ENCODE measurements around the gene HMCN1.

DNA sequence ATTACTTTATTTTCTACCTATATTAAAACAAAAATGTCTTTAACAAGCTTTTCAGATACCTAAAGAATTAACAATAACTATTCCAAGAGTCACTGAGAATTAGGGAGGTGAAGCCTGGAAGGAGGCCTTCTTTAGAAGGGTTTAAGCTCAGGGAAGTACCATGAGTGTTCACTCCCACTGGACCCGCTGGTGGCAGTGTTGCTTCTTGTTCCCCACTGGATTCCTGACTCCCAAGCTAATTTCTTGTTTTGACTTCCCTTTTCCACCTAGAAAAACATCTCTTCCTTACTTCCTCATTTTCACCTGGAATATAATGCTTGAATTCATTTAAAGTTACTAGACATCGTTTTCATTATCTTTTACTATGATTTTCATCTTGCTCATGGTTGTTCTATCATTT is 264.2 kb downstream of the HMCN1 start:
- TF ChIP-seq, protein P1, sequence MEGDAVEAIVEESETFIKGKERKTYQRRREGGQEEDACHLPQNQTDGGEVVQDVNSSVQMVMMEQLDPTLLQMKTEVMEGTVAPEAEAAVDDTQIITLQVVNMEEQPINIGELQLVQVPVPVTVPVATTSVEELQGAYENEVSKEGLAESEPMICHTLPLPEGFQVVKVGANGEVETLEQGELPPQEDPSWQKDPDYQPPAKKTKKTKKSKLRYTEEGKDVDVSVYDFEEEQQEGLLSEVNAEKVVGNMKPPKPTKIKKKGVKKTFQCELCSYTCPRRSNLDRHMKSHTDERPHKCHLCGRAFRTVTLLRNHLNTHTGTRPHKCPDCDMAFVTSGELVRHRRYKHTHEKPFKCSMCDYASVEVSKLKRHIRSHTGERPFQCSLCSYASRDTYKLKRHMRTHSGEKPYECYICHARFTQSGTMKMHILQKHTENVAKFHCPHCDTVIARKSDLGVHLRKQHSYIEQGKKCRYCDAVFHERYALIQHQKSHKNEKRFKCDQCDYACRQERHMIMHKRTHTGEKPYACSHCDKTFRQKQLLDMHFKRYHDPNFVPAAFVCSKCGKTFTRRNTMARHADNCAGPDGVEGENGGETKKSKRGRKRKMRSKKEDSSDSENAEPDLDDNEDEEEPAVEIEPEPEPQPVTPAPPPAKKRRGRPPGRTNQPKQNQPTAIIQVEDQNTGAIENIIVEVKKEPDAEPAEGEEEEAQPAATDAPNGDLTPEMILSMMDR (conservative IDR thresholded peaks at IDR 0.05), result peak; percentile 34
- TF ChIP-seq ZFX (IDR thresholded peaks at IDR 0.05), result no peak

Data from C4-2B (cell line).